Measurements from ENCODE around the gene S100A2. TPM values are rescaled to one million over a fixed set of nuclear protein-coding genes. Genes with fewer than 3 reads are reported as not detected.

The S100A2 gene
- total RNA-seq, 4 donors from 2014 or later, result 1.3 to 2.2 TPM; not detected in 2

DNA sequence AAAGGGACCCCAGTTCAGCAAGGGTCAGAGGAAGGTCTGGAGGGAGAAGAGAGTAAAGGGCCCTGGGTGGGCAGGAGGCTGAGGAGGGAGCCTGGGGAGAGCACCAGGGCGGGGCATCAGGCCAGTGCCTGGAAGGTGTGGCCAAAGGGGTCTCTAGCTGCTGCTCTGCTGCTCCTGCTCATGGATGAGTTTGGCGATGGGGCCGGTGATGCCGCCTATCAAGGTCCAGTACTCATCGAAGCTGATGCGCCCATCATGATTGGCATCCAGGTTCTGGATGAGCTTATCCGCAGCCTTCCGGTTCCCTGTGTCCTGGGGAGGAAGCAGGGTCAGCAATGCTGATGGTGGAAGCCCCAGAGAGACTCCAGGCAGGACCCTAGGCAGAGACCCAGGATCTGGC, 41.7 kb upstream of the S100A2 start:
- TF ChIP-seq, protein P1, sequence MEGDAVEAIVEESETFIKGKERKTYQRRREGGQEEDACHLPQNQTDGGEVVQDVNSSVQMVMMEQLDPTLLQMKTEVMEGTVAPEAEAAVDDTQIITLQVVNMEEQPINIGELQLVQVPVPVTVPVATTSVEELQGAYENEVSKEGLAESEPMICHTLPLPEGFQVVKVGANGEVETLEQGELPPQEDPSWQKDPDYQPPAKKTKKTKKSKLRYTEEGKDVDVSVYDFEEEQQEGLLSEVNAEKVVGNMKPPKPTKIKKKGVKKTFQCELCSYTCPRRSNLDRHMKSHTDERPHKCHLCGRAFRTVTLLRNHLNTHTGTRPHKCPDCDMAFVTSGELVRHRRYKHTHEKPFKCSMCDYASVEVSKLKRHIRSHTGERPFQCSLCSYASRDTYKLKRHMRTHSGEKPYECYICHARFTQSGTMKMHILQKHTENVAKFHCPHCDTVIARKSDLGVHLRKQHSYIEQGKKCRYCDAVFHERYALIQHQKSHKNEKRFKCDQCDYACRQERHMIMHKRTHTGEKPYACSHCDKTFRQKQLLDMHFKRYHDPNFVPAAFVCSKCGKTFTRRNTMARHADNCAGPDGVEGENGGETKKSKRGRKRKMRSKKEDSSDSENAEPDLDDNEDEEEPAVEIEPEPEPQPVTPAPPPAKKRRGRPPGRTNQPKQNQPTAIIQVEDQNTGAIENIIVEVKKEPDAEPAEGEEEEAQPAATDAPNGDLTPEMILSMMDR (IDR thresholded peaks at IDR 0.05; ENCODE audit: low read depth), result no peak

DNA sequence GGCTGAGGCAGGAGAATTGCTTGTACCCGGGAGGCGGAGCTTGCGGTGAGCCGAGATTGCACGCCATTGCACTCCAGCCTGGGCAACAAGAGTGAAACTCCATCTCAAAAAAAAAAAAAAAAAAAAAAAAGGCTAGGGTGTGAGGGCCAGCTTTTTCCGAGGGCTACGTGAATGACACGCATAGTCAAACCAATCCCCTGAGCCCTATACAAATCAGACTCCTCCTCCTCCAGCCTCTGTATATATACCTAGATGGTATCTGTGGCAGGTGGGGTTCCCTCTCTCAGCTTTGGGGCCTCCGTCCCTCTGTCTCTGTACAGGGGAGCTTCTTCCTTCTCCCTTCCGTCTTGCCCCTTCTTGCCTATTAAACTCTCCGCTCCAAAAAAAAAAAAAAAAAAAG, 40.5 kb upstream of the S100A2 start:
- TF ChIP-seq, protein P1 (IDR thresholded peaks at IDR 0.05; ENCODE audit: low read depth), result no peak

DNA sequence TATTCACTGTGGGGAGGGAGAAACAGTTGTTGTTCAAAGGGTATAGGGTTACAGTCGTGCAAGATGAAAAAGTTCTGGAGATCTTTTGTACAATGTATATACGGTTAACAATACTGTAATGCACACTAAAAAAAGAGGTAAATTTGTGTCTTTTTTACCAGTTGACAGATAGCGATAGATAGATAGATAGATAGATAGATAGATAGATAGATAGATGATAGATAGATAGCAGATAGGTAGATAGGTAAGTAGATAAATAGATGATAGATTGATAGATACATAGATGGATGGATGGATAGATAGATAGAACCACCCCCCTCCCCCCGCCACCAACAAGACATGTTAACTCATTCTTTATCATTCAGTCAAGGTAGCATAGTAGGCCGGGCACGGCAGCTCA, 37.1 kb upstream of the S100A2 start:
- TF ChIP-seq, protein P1 (IDR thresholded peaks at IDR 0.05; ENCODE audit: low read depth), result no peak

DNA sequence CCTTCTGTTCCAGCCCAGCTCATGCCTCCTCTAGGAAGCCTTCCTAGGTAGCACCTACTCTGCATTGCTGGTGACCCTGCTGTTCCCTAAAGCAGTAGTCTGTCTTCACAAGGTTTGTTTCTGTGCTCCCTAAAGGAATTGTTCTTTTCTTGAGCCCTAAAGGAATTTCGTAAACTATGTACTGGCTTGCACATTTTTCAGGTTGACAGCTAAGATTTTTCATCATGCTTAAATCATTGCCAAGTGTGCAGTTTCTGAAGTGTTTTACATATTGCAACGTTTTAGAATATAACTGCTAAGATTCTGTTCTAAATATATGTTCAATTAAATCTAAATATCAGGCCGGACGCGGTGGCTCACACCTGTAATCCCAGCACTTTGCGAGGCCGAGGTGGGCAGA, 34.2 kb upstream of the S100A2 start:
- TF ChIP-seq, protein P1 (IDR thresholded peaks at IDR 0.05; ENCODE audit: low read depth), result no peak

DNA sequence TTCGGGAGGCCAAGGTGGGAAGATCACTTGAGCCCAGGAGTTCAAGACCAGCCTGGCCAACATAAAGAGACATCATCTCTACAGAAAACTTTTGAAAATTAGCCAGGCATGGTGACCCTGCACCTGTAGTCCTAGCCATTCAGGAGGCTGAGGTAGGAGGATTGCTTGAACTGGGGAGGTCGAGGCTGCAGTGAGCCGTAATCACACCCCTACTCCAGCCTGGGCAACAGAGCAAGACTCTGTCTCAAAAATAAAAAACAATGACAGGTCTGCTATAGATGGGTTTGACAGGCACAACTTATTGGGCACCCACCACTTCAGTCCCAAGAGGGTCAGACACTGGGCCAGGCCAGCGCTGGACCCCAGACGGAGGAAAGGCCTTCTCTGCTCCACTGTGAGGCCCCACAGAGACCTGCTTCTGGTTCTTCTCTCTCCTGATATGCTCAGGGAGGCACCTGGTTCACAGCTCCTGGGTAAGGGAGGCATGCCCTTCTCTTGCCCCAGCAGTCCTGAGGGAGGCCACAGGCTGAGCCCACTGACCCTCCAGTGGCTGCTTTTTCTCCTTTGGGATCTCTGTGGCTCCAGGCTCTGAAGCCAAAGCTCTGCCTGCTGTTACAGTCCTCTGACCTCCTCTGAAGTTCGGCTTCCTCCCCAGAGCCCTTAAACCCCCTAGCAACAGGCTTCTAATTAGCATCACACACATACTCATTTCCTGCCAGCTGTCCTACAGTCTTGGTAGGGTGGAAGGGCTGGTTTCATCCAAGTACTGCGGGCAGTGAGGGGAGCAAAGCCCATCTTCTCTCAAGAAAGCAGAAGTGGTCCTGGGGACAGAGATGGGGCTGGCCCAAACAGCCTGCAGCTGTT, 32.9 kb upstream of the S100A2 start:
- TF ChIP-seq, protein P1 (IDR thresholded peaks at IDR 0.05; ENCODE audit: low read depth), result no peak

DNA sequence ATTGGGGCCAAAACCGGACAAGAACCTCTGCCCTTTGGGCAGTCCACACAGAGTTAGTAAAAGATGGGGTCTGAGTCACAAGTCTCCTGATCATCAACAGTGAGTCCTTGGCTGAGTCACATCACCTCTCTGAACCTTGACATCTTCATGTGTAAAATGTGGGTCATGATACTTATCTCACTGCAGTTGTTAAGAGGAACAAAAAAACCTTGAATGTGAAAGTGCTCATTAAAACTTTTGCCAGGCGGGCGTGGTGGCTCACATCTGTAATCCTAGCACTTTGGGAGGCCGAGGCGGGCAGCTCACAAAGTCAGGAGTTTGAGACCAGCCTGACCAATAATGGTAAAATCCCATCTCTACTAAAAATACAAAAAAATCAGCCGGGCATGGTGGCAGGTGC, 31.6 kb upstream of the S100A2 start:
- TF ChIP-seq, protein P1 (IDR thresholded peaks at IDR 0.05; ENCODE audit: low read depth), result no peak

DNA sequence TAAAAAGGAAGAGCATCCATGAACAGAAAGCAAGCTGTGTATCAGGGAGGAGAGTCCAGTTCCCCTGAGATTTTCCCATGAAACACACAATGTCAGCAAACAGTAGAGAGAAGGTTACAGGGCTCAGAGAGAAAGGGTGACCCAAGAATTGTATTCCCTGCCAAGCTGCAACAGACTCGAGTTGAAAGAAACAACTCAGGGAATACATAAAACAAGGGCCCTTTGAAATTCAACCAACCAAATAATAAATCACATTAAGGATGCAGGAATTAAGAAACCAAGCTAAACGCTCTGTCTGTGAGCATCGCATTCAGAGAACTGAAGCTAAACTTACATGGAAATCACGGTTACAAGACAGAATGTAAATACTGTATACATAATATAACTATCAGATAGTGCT, 27.1 kb upstream of the S100A2 start:
- TF ChIP-seq, protein P1 (IDR thresholded peaks at IDR 0.05; ENCODE audit: low read depth), result no peak
